NB4 (cell line): Measurements from ENCODE around the gene ADORA2A.

Experiments used
- DNase-seq: peaks from one replicate; pipeline ENCODE4 v3.0.0; 2010; ENCODE audit warnings: low read depth
- H3K4me3 ChIP-seq: one replicate; pipeline ENCODE4 v1.5.1; 2011; ENCODE audit warnings: mild to moderate bottlenecking, low read depth, low read length, moderate library complexity
- MYC ChIP-seq: IDR thresholded peaks from 2 replicates; pipeline ENCODE4 v1.6.1; 2011; ENCODE audit warnings: low read depth, low read length
- POLR2A ChIP-seq: IDR thresholded peaks from 2 replicates; pipeline ENCODE4 v1.6.1; 2011; ENCODE audit warnings: mild to moderate bottlenecking; ENCODE audit not compliant: insufficient read length; ENCODE audit errors: extremely low read depth
- TF ChIP-seq, protein P1 (sequence below): IDR thresholded peaks from 2 replicates; pipeline ENCODE4 v1.6.1; 2011; ENCODE audit warnings: low read depth, low read length
- TF ChIP-seq, protein P2 (sequence below): IDR thresholded peaks from one replicate; pipeline ENCODE4 v1.5.1; 2012; ENCODE audit warnings: low read depth, low read length

ADORA2A gene

GRCh38 chr22:24427500-24428164 is at the start of gene ADORA2A:
ADORA2A (plus strand) TSS chr22:24427599; CDS start chr22:24433405, 5,806 bp downstream.
- DNase-seq, result peak; percentile 77
- TF ChIP-seq MYC, result no peak
- TF ChIP-seq, protein P1, sequence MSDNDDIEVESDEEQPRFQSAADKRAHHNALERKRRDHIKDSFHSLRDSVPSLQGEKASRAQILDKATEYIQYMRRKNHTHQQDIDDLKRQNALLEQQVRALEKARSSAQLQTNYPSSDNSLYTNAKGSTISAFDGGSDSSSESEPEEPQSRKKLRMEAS, result no peak
- TF ChIP-seq, protein P2, sequence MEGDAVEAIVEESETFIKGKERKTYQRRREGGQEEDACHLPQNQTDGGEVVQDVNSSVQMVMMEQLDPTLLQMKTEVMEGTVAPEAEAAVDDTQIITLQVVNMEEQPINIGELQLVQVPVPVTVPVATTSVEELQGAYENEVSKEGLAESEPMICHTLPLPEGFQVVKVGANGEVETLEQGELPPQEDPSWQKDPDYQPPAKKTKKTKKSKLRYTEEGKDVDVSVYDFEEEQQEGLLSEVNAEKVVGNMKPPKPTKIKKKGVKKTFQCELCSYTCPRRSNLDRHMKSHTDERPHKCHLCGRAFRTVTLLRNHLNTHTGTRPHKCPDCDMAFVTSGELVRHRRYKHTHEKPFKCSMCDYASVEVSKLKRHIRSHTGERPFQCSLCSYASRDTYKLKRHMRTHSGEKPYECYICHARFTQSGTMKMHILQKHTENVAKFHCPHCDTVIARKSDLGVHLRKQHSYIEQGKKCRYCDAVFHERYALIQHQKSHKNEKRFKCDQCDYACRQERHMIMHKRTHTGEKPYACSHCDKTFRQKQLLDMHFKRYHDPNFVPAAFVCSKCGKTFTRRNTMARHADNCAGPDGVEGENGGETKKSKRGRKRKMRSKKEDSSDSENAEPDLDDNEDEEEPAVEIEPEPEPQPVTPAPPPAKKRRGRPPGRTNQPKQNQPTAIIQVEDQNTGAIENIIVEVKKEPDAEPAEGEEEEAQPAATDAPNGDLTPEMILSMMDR, result no peak
- TF ChIP-seq POLR2A, result no peak

DNA sequence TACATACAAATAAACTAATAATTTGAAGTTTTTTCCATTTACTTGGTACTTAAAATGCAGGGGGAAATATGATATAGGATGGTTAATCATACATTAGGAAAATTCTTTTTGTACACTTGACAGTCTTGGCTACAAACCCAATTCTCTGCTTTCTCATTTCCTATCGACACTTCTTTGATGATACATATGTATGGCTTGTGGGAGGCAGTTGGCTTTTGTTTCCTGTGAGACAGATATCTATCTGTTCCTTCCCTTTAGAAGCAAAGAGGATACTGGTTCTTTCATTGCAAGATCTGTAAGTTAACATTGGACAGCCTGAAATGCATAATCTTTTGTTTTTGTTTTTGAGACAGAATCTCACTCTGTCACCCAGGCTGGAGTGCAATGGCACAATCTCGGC is 47.9 kb upstream of the ADORA2A start:
- TF ChIP-seq, protein P1, result no peak
- TF ChIP-seq POLR2A (no peak), MYC (no peak)
- TF ChIP-seq, protein P2, result no peak
- no peak for DNase-seq
- H3K4me3 ChIP-seq, result no peak overlapping the region

More at GRCh38 chr22:24427500-24428164, at the start of gene ADORA2A:
- H3K4me3 ChIP-seq, result no peak within 1 kb of the TSS

DNA sequence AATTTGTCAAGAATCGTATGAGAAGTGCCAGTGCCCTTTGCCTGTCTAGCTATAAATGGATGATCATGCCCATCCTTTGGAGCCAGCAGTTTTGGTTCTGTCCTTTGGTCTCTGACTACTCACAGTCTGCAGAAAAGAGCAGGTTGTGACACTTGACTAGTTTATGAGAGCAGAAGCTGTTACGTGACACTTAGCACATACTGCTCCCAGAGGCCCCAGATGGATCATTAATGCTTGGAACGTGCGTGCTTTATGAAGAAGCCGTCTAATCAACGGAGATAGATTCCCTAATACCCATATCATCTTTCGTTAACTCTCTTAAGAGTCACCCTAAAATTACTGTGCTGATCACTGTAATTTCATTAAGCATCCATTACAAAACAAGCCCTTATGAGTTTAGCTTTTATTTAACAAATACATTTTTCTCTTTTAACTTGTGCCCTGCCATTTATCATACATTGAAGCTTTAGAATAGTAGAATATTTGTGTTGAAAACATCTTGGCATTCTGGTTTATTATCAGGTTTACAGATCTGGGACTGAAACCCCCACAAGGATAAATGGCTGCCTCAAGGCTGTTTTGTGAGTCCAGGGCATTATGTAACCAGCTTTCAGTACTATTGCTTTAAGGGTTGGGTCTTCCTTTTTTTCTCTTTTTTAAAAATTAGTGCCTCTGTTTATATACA is 47.0 kb upstream of the ADORA2A start:
- no peak overlapping the region for H3K4me3 ChIP-seq
- no peak for DNase-seq
- TF ChIP-seq, protein P2, result no peak
- TF ChIP-seq, protein P1, result no peak
- no peak for TF ChIP-seq POLR2A
- TF ChIP-seq MYC, result no peak

DNA sequence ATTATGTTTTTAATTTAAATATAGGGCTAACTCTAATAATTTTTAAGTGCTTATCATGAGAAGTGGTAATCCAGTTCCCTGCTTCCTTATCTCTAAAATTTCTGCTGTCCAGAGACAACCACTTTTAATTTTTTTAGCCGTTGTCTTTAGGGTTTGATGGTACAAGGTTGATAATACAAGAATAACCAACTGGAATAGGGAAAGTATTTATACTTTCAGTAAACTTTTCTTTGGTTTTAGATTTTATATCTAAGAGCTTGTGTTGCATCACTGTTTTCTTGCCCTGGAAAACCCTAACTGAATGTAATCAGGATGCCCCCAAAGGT is 46.5 kb upstream of the ADORA2A start:
- DNase-seq, result no peak
- no peak overlapping the region for H3K4me3 ChIP-seq
- no peak for TF ChIP-seq POLR2A
- TF ChIP-seq, protein P1, result no peak
- TF ChIP-seq MYC, result no peak
- TF ChIP-seq, protein P2, result no peak

DNA sequence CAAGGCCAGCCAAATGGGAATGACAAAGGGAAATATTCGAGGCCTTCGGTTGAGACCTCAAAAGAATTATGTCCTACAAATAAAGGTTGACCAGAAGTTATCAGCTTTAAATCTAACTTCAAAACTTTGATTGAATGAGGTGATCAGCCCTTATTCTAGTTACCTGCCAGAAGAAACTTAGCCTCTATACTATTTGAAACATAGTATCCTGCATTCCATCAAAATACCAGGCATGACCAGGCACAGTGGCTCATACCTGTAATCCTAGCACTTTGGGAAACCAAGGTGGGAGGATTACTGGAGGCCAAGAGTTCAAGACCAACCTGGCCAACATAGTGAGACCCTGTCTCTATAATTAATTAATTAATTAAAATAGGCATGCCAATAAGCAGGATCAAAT is 44.3 kb upstream of the ADORA2A start:
- no peak overlapping the region for H3K4me3 ChIP-seq
- TF ChIP-seq, protein P2, result no peak
- TF ChIP-seq POLR2A, result no peak
- no peak for TF ChIP-seq MYC
- DNase-seq, result no peak
